ENCODE measurements around the gene PLCB1. TPM values are rescaled to one million over a fixed set of nuclear protein-coding genes. Genes with fewer than 3 reads are reported as not detected.

PLCB1 gene
- total and polyA plus RNA-seq, 2 experiments from 2014 or later, result 14.9 to 20.7 TPM

GRCh38 chr20:8583566-8584043 lies 451.5 kb downstream of the PLCB1 start (continued):
- TF ChIP-seq ETS1 (IDR thresholded peaks at IDR 0.05) (no peak), CREB1 (CRISPR knock-in tag; IDR thresholded peaks at IDR 0.05; ENCODE audit: low read depth) (no peak), JUNB (IDR thresholded peaks at IDR 0.05; ENCODE audit: unreplicated experiment) (no peak), STAT1 (IDR thresholded peaks at IDR 0.05; ENCODE audit: unreplicated experiment) (no peak), ZNF114 (CRISPR knock-in tag; IDR thresholded peaks at IDR 0.05) (no peak), POLR2AphosphoS5 (IDR thresholded peaks at IDR 0.05; ENCODE audit: low read depth) (no peak), REST (IDR thresholded peaks at IDR 0.05; ENCODE audit: unreplicated experiment) (no peak), NANOG (IDR thresholded peaks at IDR 0.05; ENCODE audit: borderline replicate concordance) (no peak)

- Histone ChIP-seq H3K27ac (ENCODE audit: low read depth) (no peak overlapping the region), H3F3A (replicated peaks; ENCODE audit: low read depth) (no peaks in the 10 kb centered on the region), H3K36me3 (ENCODE audit: insufficient read depth) (no peaks in the 10 kb centered on the region), H3K9me2 (ENCODE audit: insufficient read depth) (peaks cover 7% of the 10 kb centered on the region; the same call in 1 of the 2 replicates), H2AFZ (no peak overlapping the region), H3K27me3 (ENCODE audit: insufficient read depth) (no peaks in the 10 kb centered on the region), H3K4me1 (ENCODE audit: insufficient read depth) (peaks cover 11% of the 10 kb centered on the region; the same call in 1 of the 2 replicates), H3K4me3 (no peak overlapping the region), H3K79me2 (replicated peaks; ENCODE audit: insufficient read depth) (no peaks in the 10 kb centered on the region), H4K20me1 (replicated peaks; ENCODE audit: insufficient read depth) (no peaks in the 10 kb centered on the region), H3K4me2 (no peak overlapping the region)
- no peak overlapping the region for H3K4me3 Mint-ChIP-seq
- H3K4me1 Mint-ChIP-seq, result peaks cover 11% of the 10 kb centered on the region; the same call in 2 of the 3 replicates
- H3K36me3 Mint-ChIP-seq (ENCODE audit: low read depth), result no peaks in the 10 kb centered on the region
- no peaks in the 10 kb centered on the region; the same call in 2 of the 3 replicates for H3K9me3 Mint-ChIP-seq
- peaks cover 4% of the 10 kb centered on the region for H3K27me3 Mint-ChIP-seq (ENCODE audit: insufficient read depth, low read depth, poor library complexity)
- no peak for ATAC-seq
- no peak overlapping the region for H3K27ac Mint-ChIP-seq
- TF ChIP-seq ZNF331 (CRISPR knock-in tag; IDR thresholded peaks at IDR 0.05; ENCODE audit: low read depth), result no peak
- no peak for TF ChIP-seq ETS1 (IDR thresholded peaks at IDR 0.05)
- no peak for TF ChIP-seq NANOG (IDR thresholded peaks at IDR 0.05; ENCODE audit: borderline replicate concordance)
- TF ChIP-seq REST (IDR thresholded peaks at IDR 0.05; ENCODE audit: unreplicated experiment), result no peak
- TF ChIP-seq JUNB (IDR thresholded peaks at IDR 0.05; ENCODE audit: unreplicated experiment), result no peak
- no peak for TF ChIP-seq CTCF (conservative IDR thresholded peaks at IDR 0.05; ENCODE audit: low read depth in 2 of 2)
- no peak for TF ChIP-seq CREB1 (CRISPR knock-in tag; IDR thresholded peaks at IDR 0.05; ENCODE audit: low read depth)
- no peak for TF ChIP-seq POLR2AphosphoS5 (IDR thresholded peaks at IDR 0.05; ENCODE audit: low read depth)
- no peak for TF ChIP-seq EZH2 (IDR thresholded peaks at IDR 0.05; ENCODE audit: low read depth, unreplicated experiment)
- TF ChIP-seq ZNF114 (CRISPR knock-in tag; IDR thresholded peaks at IDR 0.05), result no peak
- no peak for TF ChIP-seq STAT1 (IDR thresholded peaks at IDR 0.05; ENCODE audit: unreplicated experiment)
- DNase-seq (ENCODE audit: low spot score), result no peak
Measured at GRCh38 chr20:8587251-8587650, 455.2 kb downstream of the PLCB1 start.
